BLaER1 treated with 17β-estradiol and CSF1 and Interleukin-3, amounts not matched to agents 10 nM and 100 nM (cell line): Measurements from ENCODE around the gene PHPT1.
"Not testable (repeated sequence)": the region's sequence is repeated elsewhere in the genome, so short reads cannot be mapped to it uniquely, and the experiment has no call there.

Experiments
- H3K27ac ChIP-seq, 11 experiments: shearing (Covaris generic); formaldehyde crosslinking; 2 replicates each; pipeline ENCODE4 v1.8.1; 2022
- H3K27me3 ChIP-seq, 11 experiments: shearing (Covaris generic); formaldehyde crosslinking; 2 replicates each; pipeline ENCODE4 v1.8.1; 2022
- H3K36me3 ChIP-seq, 11 experiments: shearing (Covaris generic); formaldehyde crosslinking; 2 replicates each; pipeline ENCODE4 v1.8.1; 2022
- H3K4me1 ChIP-seq, 10 experiments: shearing (Covaris generic); formaldehyde crosslinking; 2 replicates each; pipeline ENCODE4 v1.8.1; 2022
- H3K4me2 ChIP-seq, 11 experiments: shearing (Covaris generic); formaldehyde crosslinking; 2 replicates each; pipeline ENCODE4 v1.8.1; 2022
- H3K4me3 ChIP-seq, 10 experiments: shearing (Covaris generic); formaldehyde crosslinking; 2 replicates each; pipeline ENCODE4 v1.8.1; 2022
- H3K9ac ChIP-seq, 11 experiments: shearing (Covaris generic); formaldehyde crosslinking; 2 replicates each; pipeline ENCODE4 v1.8.1; 2022
- H3K9me3 ChIP-seq, 11 experiments: shearing (Covaris generic); formaldehyde crosslinking; replicated peaks in 1 of 11; 2 replicates each; pipeline ENCODE4 v1.8.1; 2022
- H4K20me1 ChIP-seq, 11 experiments: shearing (Covaris generic); formaldehyde crosslinking; 2 replicates each; pipeline ENCODE4 v1.8.1; 2022
- Cebpa-rat ChIP-seq, 11 experiments: shearing (Covaris generic); IDR thresholded peaks; 2 replicates each; pipeline ENCODE4 v1.8.1; 2022

PHPT1 gene

GRCh38 chr9:136840140-136840876, 8.9 kb upstream of the PHPT1 start:
- Histone ChIP-seq H3K4me1 (peaks cover 29 to 49% (median 43%) of the 10 kb centered on the region in 10 experiments), H3K36me3 (peaks cover 24 to 60% (median 51%) of the 10 kb centered on the region in 11 experiments; a peak in 20 of 22 replicates), H3K4me3 (no peak overlapping the region), H3K4me2 (peak overlapping the region in 7 of 11 experiments; percentile 86 to 98 (median 94); a peak in 12 of 22 replicates), H3K27ac (no peak overlapping the region), H4K20me1 (peaks cover 0 to 74% (median 43%) of the 10 kb centered on the region in 11 experiments; a peak in 20 of 22 replicates), H3K27me3 (peaks cover 15 to 18% (median 16%) of the 10 kb centered on the region in 11 experiments), H3K9me3 (peaks cover 0 to 7% (median 2%) of the 10 kb centered on the region in 11 experiments; a peak in 11 of 22 replicates), H3K9ac (peak overlapping the region in 5 of 11 experiments; percentile 29 to 44 (median 38); a peak in 7 of 22 replicates)
- TF ChIP-seq Cebpa-rat (IDR thresholded peaks at IDR 0.05), result no peak

GRCh38 chr9:136840877-136841645, 8.1 kb upstream of the PHPT1 start:
- Histone ChIP-seq H3K27ac (peak overlapping the region in 1 of 11 experiments; percentile 52; a peak in 3 of 22 replicates), H3K4me2 (peak overlapping the region; percentile 86 to 98 (median 94)), H3K27me3 (peaks cover 15 to 25% (median 23%) of the 10 kb centered on the region in 11 experiments)

GRCh38 chr9:136841646-136842379, 7.4 kb upstream of the PHPT1 start:
- H3K27me3 ChIP-seq, result peaks cover 20 to 33% (median 30%) of the 10 kb centered on the region in 11 experiments
- peak overlapping the region in 9 of 10 experiments; percentile 56 to 71 (median 61); a peak in 13 of 20 replicates for H3K4me3 ChIP-seq
- H3K27ac ChIP-seq, result peak overlapping the region in 1 of 11 experiments; percentile 52; a peak in 3 of 22 replicates
- peaks cover 0 to 59% (median 35%) of the 10 kb centered on the region in 11 experiments; a peak in 20 of 22 replicates for H4K20me1 ChIP-seq
- H3K36me3 ChIP-seq, result peaks cover 17 to 44% (median 36%) of the 10 kb centered on the region in 11 experiments; a peak in 20 of 22 replicates
- peaks cover 29 to 53% (median 44%) of the 10 kb centered on the region in 10 experiments for H3K4me1 ChIP-seq
- peak overlapping the region in 8 of 11 experiments; percentile 38 to 79 (median 70); a peak in 15 of 22 replicates for H3K9ac ChIP-seq
- H3K9me3 ChIP-seq, result peaks cover 0 to 21% (median 9%) of the 10 kb centered on the region in 11 experiments; a peak in 12 of 22 replicates
- H3K4me2 ChIP-seq, result peak overlapping the region; percentile 86 to 98 (median 94)

More at GRCh38 chr9:136840877-136841645, 8.1 kb upstream of the PHPT1 start:
- Histone ChIP-seq H4K20me1 (peaks cover 0 to 67% (median 38%) of the 10 kb centered on the region in 11 experiments; a peak in 20 of 22 replicates), H3K4me1 (peaks cover 29 to 49% (median 43%) of the 10 kb centered on the region in 10 experiments), H3K9me3 (peaks cover 0 to 14% (median 9%) of the 10 kb centered on the region in 11 experiments; a peak in 12 of 22 replicates), H3K4me3 (no peak overlapping the region), H3K9ac (peak overlapping the region in 7 of 11 experiments; percentile 0 to 79 (median 40); a peak in 10 of 22 replicates), H3K36me3 (peaks cover 19 to 52% (median 44%) of the 10 kb centered on the region in 11 experiments; a peak in 20 of 22 replicates)
- TF ChIP-seq Cebpa-rat (IDR thresholded peaks at IDR 0.05), result no peak

GRCh38 chr9:136842380-136842948, 6.7 kb upstream of the PHPT1 start, which contains the start of gene AJM1:
TSS of gene AJM1 (plus strand) at chr9:136842478. CDS start at chr9:136844415, 1,937 bp downstream.
- peak within 1 kb of the TSS; percentile 49 to 79 (median 69); a peak in 21 of 22 replicates for H3K9ac ChIP-seq
- peak within 1 kb of the TSS in 4 of 11 experiments; percentile 25 to 53 (median 42); a peak in 4 of 22 replicates for H3K27ac ChIP-seq
- peak within 1 kb of the TSS; percentile 51 to 71 (median 60) for H3K4me3 ChIP-seq
- H3K36me3 ChIP-seq, result peaks cover 17 to 40% (median 33%) of the 10 kb centered on the region in 11 experiments; a peak in 20 of 22 replicates
- H3K27me3 ChIP-seq, result peaks cover 21 to 38% (median 34%) of the 10 kb centered on the region in 11 experiments
- H3K9me3 ChIP-seq, result peaks cover 0 to 22% (median 9%) of the 10 kb centered on the region in 11 experiments; a peak in 12 of 22 replicates
- H4K20me1 ChIP-seq, result peaks cover 0 to 58% (median 35%) of the 10 kb centered on the region in 11 experiments; a peak in 20 of 22 replicates
- peak within 1 kb of the TSS; percentile 86 to 98 (median 94) for H3K4me2 ChIP-seq
- H3K4me1 ChIP-seq, result peaks cover 29 to 57% (median 44%) of the 10 kb centered on the region in 10 experiments

- Histone ChIP-seq H3K9ac (peak overlapping the region; percentile 11 to 62 (median 50); a peak in 16 of 22 replicates), H3K4me2 (peak overlapping the region; percentile 79 to 98 (median 94)), H3K36me3 (peaks cover 17 to 32% (median 26%) of the 10 kb centered on the region in 11 experiments; a peak in 20 of 22 replicates), H4K20me1 (peaks cover 0 to 56% (median 35%) of the 10 kb centered on the region in 11 experiments; a peak in 20 of 22 replicates), H3K9me3 (peaks cover 0 to 22% (median 9%) of the 10 kb centered on the region in 11 experiments; a peak in 12 of 22 replicates), H3K27me3 (peaks cover 21 to 46% (median 42%) of the 10 kb centered on the region in 11 experiments), H3K4me3 (peak overlapping the region in 6 of 10 experiments; percentile 32 to 66 (median 41); a peak in 7 of 20 replicates), H3K4me1 (peaks cover 29 to 65% (median 52%) of the 10 kb centered on the region in 10 experiments)
- H3K27ac ChIP-seq, result not testable (repeated sequence)
Observed at GRCh38 chr9:136843159-136843800, 5.9 kb upstream of the PHPT1 start.

GRCh38 chr9:136843801-136844740, 5.1 kb upstream of the PHPT1 start:
- H3K9ac ChIP-seq, result peak overlapping the region in 5 of 11 experiments; percentile 47 to 58 (median 50); a peak in 4 of 22 replicates
- H4K20me1 ChIP-seq, result peaks cover 0 to 49% (median 33%) of the 10 kb centered on the region in 11 experiments; a peak in 20 of 22 replicates
- not testable (repeated sequence) for H3K27ac ChIP-seq
- peak overlapping the region; percentile 79 to 98 (median 94) for H3K4me2 ChIP-seq
- peaks cover 0 to 22% (median 9%) of the 10 kb centered on the region in 11 experiments; a peak in 12 of 22 replicates for H3K9me3 ChIP-seq
- peaks cover 21 to 47% (median 42%) of the 10 kb centered on the region in 11 experiments for H3K27me3 ChIP-seq
- peaks cover 16 to 24% (median 18%) of the 10 kb centered on the region in 11 experiments; a peak in 20 of 22 replicates for H3K36me3 ChIP-seq
- peaks cover 29 to 67% (median 53%) of the 10 kb centered on the region in 10 experiments for H3K4me1 ChIP-seq
- H3K4me3 ChIP-seq, result peak overlapping the region in 3 of 10 experiments; percentile 34 to 66 (median 61); a peak in 5 of 20 replicates
